ENCODE measurements around the gene STK32C.
"Not testable (repeated sequence)": the region's sequence is repeated elsewhere in the genome, so short reads cannot be mapped to it uniquely, and the experiment has no call there.

The STK32C gene

DNA sequence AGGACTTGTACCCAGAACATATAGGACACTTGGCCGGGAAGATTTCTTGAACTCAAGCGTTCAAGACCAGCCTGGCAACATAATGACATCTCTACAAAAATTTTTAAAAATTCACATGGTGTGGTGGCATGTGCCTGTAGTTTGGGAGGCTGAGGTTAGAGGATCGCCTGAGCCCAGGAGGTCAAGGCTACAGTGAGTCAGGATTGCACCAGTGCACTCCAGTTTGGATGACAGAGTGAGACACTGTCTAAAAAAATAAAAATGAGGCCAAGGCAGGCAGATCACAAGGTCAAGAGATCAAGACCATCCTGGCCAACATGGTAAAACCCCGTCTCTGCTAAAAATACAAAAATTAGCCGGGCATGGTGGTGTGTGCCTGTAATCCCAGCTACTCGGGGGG lies 9.7 kb upstream of the STK32C start:
- not testable (repeated sequence) for DNase-seq (ENCODE audit: low read depth)

DNA sequence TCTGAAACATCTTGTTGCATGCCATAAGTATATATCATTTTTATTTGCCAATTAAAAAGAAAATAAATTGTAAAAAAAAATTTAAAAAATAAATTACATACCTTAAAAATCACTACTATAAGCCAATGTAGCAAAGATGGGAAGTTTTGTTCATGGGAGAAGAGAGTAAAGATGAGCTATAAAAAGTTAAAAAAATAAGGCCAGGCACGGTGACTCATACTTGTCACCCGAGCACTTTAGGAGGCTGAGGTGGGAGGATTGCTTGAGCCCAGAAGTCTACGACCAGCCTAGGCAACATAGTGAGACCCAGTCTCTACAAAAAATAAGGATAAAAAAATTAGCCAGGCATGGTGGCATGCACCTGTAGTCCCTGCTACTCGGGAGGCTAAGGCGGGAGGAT lies 8.4 kb upstream of the STK32C start:
- DNase-seq (ENCODE audit: low read depth): no peak

DNA sequence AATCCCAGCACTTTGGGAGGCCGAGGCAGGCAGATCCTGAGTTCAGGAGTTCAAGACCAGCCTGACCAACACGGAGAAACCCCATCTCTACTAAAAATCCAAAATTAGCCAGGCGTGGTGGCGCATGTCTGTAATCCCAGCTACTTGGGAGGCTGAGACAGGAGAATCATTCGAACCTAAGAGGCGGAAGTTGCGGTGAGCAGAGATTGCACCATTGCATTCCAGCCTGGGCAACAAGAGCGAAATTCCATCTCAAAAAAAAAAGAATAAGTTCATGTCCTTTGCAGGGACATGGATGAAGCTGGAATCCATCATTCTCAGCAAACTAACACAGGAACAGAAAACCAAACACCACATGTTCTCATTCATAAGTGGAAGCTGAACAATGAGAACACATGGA lies 7.1 kb upstream of the STK32C start:
- not testable (repeated sequence) for DNase-seq (ENCODE audit: low read depth)

DNA sequence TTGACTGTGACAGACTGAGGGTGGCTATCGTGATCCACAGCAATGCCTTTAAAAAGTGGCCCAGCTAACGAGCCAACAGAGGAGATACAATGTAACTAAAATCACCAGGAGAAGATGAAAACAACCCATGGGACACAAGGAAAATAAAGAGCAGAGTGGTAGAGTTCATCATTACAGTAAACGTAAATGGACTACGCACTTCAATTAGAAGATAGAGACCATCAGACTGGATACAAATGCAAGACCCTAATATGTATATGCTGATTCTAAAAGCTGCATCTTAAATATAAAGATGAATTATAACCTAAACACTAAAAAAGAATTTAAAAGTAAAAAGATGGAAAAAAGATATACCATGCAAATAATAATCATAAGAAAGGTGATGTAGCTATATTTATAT lies 6.6 kb upstream of the STK32C start:
- DNase-seq (ENCODE audit: low read depth): no peak

DNA sequence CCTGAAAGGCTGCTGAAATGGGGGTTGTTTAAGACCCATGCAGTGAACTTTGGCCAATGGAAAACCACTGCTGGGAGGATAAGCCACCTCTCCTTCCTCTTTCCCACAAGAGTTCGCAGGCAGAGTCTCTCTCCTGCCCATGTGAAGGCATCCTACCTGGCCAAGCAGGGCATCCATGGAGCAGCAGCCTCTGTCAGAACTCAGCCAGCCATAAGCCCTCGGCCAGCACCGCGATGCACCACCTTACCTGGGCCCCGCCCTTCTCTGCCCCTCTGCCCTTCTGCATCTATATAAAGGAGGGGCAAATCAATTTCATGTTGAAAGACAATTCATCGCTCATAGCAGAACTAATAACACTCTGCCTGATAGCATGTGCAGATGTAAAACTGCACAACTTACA lies 6.1 kb upstream of the STK32C start:
- DNase-seq (ENCODE audit: low read depth): no peak

DNA sequence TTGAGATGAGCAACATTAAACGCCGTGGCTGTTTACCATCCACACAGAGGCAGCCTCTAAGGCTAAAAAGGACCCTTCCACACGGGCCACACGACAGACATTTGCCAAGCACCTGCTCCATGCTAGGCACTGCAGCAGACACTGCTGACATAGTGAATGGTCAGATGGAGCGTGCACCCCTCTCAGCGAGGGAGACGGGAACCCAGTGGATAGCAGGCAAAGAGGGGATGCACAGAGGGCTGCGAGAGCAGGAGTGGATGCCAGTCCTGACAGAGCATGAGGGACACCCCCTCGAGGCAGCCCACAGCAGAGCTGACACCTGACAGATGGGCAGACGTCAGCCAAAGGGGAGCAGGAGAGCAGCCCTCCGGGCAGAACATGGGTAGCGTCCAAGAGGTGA lies 5.6 kb upstream of the STK32C start:
- DNase-seq (ENCODE audit: low read depth): no peak

DNA sequence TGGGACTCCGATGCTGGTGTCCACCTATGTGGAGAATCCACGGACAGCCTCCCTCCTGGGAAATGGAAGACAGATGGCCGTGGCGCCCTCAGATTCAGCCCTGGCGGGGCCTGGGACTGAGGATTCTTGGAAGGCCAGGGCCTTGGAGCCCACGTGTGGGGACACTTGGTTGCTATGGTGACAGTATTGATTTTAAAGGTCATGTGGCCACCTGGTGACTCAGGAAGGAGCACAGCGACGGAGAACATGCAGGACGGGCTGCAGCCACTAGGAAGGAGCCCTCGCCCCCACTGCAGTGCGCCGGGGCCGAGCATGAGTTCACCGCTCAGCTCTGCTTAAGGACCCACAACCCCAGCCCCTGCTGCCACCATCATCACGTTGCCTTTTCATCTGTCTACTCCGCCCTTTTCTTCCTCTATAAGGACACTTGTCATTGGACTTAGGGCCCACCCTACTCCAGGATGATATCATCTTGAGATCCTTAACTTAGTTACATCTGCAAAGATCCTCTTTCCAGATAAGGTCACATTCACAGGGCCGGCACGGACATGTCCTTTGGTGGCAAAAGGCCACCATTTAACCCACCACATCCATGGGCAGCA lies 3.7 kb upstream of the STK32C start:
- no peak for DNase-seq (ENCODE audit: low read depth)

DNA sequence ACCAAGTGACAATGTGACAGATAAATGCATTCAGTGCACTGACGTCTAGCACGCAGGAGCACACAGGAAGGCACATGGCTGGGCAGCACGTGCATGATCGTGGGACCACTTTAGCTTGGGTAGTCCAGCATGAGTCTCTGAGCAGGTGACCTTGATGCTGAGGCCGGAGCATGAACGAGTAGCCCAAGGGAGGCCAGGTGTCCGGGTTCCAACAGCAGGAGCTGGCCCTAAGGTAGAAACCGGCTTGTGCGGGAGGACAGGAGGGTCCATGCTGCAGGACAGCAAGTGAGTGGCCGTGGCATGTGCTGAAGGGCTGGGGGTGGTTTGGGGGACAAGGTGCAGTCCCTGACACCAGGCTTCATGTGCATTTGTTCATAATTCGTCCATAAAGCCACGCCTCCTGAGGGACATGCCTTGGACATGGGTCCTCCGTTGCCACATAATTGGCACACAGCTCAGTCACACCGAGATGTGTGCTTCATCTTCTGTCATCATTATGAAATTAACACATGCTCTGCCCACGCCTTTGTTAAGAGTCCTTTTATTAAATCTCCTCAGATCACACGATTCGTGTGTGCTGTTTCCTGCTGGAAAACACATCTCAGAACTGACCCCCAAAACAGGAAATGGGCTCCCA lies 3.1 kb upstream of the STK32C start:
- DNase-seq (ENCODE audit: low read depth): no peak

DNA sequence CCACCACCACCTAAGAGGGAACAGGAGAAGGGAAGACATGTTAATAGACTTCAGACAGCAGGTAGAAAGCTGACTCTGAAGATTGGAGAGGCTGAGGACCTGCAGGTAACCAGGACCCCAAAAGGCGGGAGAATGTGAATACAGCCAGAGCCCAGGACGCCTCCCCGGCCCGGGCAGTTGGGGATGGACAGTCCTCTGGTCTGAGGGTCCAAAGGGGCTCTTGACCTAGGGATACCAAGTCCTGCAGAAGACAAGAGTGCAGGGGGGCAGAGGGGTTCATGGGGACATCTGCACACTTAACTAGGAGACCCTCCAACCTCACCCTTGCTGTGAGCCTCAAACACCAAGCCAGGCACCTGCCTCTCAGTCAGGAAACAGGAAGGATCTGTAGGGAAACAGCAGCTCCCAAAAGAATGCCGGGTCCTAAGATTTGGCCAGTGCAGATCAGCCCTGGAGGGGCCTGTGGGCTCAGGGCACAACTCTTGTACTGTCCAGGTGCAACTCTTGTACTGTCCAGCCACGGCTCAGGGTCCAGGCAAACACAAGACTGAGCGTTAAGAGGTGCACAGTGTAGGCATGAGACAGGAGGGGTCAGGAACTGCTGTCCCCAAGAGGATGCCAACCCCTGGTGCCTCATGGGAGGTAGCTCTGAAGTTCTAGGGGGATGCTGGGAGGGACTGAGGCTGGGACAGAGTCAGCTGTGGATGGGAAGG lies 2.3 kb upstream of the STK32C start:
- DNase-seq (ENCODE audit: low read depth): no peak

DNA sequence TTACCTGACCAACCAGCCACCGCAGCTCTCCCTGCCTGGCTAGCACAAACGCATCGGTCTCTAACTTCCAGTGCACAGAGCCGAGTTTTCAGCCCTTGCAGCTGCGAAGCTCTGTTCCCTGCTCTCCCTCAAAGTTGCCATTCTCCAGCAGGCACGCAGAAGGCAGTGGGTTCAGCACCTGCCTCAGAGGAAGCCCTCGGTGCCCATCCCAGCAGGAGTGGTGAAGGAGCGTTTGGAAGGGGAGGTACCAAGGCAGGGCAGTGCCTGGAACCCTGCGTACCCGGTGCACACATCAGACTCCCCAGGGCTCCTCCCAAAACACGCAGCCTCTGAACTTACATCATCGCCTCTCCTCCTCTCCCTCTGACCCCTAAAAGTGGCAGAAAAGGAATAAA lies 1.7 kb upstream of the STK32C start:
- no peak for DNase-seq (ENCODE audit: low read depth)

DNA sequence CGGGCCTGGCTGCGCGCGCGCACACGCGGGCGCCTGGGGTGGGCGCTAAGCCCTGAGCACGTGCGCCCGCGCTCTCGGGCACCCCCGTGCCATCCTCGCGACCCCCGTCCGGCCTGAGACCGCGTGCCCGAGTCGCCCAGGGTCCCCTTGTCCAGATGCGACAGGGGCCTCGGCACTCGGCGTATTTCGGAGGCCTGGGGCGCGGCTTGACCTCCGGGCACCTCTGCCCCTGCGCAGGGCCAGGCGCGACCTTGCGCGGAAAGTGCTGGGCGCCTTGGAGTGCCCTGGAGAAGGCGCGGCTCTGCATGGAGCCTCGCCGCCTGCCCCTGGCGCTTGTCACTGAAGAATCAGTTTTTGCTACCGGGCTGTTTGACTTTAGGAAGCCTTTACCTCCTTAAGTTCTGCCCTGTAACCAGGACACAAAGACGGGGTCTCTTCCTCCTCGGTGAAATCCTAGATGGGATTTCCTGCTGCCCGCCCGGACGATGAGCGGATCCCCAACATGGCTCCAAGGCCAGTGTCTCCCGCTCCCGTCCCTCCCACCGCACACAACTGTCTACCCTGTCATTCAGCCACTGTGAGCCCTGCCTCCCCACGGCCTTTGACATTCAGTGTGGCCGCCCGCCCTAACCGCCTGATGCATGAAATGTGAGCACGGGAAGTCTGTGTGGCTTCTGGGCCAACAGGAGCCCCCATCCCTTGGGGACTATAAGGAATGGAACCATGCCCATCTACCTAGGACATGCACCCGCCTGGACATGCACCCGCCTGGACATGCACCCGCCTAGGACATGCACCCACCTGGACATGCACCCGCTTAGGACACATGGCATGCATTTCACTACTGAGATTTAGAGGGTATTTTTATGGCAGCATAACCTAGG lies 1.1 kb upstream of the STK32C start:
- no peak for DNase-seq (ENCODE audit: low read depth)

DNA sequence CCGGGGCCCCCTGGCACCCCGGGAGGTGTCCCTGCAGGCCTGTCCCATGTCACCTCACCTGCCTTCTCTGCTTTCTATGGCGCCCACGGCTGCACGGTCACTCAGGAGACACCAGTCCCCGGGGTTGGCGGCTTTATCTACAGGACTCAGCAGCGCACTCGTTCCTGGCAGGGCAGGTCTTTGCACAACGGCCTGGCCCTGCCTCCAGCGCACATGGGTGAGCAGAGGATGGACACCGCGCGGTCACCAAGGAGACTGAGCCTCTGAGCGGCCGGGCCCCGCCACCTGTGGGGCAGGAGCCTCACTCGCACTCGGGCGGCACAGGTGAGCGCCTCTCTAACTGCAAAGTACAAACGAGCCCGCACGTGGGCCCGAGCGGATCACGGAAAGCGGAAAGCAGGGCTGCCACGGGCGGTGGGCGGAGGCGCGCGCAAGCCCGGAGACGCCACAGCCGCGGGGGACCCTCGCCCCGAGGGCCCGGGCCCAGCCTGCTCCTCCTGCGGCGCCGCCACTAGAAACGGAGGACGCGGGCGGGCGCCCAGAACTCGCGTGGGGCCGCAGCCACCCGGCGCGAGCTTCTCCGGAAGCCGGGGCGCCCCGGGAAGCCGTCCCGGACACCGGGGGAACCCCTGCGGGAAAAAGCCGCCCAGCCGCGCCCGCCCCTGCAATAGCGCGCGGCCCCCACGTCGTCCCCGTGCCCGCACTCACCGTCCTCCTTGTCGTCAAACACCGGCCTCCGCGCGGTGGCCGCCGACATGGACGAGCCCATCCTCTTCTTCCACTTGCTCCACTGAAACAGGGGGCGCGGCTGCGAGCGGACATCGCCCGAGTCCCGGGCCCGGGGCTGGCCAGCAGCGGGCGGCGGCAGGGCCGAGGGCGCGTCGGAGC lies 642 bp downstream of the STK32C start:
- no peak for DNase-seq (ENCODE audit: low read depth)

DNA sequence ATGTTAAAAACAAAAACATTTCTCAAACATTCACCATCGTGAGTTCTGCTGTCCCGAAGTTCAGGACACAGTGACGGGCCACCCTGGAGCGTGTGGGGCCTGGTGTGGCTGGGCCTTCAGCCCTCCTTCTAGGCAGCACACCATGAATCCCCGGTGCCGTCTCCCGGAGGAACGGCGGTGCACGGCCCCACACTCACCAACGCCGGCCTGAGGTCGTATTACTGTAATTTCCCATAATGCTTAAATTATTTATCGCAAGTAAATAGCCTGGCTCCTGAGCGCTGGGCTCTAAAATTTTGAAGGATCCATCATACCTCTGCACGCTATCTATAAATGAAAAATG lies 1.4 kb downstream of the STK32C start:
- no peak for DNase-seq (ENCODE audit: low read depth)

DNA sequence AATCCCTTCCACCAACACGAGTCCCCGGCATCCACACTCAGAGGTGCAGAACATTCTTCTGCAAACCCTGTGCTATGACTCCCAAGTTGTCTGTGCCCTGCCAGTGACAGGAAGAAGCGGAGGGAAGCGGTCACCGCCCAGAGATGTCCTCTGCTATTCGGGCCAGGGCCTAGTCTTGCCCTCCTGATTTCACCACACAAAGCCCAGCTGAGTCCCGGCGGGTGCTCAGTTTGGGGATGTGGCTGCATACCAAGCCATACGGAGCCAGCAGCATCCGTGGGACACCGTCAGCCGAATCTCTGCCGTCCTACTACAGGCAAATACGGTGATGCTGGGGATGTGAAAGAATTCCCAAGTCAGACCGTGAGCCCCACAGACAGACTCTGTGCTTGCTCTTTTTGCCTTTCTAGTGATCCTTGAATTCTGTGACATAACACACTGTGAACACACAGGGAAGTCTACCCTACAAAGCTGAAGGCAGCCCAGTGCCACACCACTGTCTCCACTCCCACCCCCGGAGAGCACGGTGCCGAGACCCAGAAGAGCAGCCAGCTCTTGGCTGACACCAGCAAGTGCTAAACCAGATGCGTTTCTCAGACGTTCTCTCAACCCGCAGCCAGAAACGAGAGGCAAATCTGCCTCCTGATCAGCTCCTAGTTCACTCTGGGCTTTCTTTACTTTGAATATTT lies 2.0 kb downstream of the STK32C start:
- DNase-seq (ENCODE audit: low read depth): no peak

DNA sequence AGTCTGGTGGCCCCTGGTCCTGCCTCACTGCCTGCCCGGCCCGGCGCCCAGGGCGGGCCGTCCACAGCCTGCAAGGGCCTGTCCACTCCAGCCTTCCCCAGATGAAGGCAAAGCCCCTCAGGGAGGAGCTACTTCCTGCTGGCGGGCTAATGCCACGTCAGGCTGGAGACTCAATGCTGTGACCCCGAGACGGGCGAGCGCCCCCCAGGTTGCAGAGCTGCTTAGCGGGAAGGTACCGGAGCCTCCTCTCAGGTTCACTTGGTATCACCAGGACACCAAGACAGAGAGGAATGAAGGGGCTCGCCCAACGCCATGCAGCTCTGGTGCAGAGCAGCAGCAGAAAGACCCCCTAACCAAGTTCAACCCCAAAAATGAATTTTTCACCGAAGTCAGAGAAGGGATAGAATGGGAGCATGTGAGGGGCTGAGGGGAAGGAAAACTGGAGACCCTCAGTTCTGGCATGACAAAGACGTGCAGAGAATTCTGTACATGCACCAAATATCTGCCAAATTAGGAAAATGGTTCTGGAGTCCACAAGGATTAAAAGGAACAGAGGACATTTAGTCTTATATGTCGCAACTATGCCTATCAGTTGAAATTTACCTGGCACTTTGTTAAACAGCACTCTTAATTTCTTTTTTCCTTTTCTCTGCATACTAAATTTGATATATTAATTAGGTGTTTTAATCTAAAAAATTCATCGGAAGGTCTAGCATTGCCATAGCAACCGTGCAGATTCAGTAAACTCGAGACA lies 2.8 kb downstream of the STK32C start:
- no peak for DNase-seq (ENCODE audit: low read depth)

DNA sequence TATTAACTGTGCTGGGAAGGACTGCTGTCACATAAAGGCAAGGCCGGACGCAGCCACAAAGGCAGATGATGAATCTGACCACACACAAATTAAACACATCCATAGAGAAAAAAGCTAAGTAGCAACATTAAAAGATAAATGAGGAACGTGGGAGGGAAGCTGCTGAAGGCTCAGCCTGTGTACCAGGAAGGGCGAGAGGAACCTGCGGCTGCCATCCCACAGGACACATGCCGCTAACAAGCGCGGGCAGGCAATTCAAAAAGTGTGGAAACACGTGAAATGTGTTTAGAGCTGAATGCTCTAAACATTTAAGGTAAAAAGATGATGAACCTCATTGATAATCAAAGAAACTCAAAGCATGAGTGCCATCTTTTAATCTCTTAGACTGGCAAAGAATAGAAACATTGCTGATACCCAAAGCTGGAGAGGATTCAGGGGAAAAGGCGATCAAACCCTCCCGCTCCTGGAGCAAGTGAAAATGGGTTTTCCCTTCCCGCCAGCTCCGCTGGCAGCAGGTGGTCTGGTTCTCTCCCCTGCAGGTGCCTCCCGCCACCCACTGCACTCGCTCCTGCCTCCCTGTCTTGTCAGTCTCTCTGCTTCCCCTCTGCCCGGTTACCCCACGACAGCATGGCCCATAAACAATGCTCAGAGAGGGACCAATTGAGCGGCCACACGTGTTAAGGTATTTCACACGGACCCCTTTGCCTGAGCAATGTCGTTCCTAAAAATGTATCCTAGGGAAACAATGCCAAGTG lies 4.2 kb downstream of the STK32C start:
- DNase-seq (ENCODE audit: low read depth): no peak

DNA sequence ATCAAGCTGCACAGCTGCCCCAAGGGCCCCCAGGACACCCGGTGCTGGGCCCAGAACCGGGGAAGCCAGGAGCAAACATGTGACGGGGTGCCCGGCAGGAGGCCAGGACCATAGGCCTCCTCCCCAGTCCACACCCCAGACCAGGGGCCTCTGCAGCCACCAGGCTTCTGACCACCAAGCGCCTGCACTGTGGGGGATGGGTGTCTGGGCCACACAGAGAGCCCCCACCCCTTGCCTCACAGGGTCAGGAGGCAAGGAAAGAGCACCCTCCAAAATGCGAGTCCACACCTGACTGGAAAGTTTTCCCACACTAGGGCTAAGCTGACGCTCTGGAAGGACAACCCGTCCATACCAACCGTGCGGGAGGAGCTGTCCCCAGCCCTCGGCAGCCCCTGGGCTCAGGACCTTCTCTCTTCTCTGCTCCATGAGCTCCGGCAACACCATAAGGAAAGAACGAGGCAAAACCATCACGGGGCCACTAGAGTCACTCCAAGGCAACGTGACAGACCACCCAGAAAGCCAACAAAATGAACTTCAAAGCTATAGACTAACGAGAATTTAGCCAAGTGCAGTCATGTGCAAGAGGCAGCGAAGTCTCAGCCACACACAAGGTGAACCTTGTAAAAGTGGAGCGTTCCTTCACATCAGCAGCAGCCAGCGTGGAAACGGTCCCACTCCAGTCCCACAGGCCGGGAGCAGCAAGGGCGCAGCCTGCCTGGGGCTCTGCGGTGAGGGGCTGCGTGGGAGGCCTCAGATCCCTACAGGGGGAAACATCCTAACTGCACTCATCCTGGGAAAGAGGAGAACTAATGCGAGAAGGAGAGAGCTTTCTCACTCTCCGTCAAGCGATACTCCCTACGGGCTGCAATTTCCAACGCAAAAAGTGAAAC lies 5.1 kb downstream of the STK32C start:
- DNase-seq (ENCODE audit: low read depth): no peak

Measured in fibroblast of gingiva (primary cell).